Activated naive CD8-positive, alpha-beta T cell treated with anti-CD3 and anti-CD28 coated beads, Interleukin-2, amount 50 U/mL, for 16 hours (primary cell): ENCODE measurements around the gene CEACAM20.
"Not testable (repeated sequence)": the region's sequence is repeated elsewhere in the genome, so short reads cannot be mapped to it uniquely, and the experiment has no call there.

ENCODE experiments used
- DNase-seq: peaks from one replicate; pipeline ENCODE4 v3.0.0-alpha.2; 2020; ENCODE audit warnings: low read depth, low spot score

Gene CEACAM20

DNA sequence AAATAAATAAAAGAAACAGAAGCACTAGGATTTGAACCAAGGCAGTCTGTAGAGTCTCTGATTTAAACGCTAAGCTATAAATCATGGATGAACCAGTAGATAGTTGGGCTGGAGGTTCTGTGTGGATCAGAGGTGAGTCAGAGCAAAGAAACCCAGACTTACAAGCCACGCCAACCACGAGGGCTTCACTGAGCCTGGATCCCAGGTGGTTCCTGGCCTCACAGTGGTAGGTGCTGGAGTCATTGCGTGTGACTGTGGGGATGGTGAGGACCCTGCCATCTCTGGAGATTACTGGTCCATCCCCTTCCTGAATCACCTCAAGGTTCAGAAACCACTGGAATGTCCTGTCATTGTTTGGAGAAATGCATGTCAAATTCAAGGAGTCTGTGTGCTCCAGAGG, 19.3 kb upstream of the CEACAM20 start:
- no peak for DNase-seq

DNA sequence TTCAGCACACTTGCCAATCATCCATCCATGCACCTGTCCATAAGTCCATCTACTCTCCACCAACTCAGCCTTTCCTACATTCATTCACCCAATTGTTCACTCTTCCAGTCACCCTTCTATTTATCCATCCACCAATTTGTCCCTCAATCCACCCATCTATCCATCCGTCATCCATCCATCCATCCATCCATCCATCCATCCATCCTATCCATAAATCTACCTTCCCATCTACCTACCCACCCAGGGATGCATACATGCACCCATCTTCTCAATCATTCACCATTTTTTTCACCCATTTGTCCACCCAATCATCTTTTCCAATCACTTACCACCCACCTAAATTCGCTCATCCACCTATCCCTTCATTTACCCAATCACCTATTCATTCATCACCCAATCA, 14.6 kb upstream of the CEACAM20 start:
- DNase-seq: no peak

DNA sequence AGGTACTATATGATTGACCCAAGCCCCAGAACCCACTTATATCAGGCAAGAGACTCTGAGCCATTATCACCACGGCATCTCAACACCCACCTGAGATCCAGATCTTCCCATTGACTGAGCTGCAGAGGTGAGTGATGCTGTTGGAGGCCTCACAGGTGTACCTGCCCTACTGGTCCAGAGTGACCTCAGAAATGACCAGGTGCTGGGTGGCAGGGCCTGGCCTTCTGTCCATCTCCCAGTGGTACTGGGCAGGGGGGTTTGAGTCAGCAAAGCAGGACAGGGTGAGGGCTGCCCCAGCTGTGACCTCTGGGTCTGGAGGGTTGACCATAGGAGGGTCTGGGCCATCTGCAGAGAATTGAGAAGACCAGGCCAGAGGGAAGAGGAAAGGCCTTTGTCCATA, 13.2 kb upstream of the CEACAM20 start:
- DNase-seq: no peak

DNA sequence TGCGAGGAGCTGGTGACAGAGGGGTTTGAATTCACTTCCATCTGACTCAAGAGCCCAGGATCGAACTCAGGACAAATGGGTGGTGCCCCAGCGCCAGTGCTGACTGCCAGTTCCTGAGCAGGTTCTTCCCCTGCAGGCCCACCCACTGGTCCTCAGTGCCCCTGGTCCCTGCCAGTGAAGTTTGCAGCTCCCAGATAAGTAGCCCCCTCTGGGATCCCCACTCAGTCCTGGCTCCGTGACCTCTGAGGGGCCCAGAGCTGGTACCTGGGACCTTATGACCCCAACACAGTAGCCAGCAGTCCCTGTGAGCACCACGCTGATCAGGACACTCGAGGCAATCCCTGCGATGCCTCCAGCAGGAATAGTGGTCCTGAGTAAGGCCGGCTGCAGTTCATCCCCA, 11.3 kb upstream of the CEACAM20 start:
- DNase-seq: no peak

DNA sequence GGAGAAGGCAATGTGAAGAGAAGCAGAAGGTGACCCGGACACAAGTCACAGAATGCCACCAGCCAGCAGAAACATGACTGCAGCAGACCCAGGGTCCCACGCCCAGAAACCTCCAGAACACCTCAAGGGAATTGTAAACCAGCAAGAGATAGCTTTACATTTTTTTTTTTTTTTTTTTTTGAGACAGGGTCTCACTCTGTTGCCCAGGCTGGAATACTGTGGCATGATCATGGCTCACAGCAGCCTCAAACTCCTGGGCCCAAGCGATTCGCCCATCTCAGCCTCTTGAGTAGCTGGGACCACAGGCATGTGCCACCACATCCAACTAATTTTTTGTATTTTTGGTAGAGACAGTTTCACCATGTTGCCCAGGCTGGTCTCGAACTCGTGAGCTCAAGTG, 10.5 kb upstream of the CEACAM20 start:
- DNase-seq: no peak

DNA sequence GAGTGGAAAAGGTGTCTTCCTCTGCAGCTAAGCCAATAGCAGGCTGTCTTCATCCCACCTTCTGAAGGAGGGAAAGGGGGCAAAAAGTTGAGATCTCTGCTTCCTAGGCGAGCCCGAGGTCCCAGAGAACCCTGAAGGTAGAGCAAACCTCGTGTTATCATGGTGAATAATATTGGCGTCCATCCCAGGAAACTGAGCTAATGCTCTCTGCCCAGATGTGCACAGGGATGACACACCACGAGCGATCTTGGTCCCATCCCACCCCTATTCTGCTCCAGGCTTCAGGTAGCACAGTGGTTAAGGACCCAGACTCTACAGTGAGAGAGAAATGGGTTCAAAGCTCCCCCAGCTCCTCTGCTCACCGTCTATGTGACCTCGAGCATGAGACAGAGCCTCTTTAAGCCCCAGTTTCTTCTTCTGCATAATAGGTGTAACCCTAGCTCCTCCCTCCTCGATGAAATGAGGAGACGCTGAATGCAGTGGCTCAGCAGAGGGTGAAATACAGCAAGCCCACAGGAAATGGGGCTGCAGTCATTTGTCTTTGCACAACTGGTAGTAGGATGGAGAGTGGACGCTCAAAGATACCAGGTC, 9.9 kb upstream of the CEACAM20 start:
- DNase-seq: no peak

DNA sequence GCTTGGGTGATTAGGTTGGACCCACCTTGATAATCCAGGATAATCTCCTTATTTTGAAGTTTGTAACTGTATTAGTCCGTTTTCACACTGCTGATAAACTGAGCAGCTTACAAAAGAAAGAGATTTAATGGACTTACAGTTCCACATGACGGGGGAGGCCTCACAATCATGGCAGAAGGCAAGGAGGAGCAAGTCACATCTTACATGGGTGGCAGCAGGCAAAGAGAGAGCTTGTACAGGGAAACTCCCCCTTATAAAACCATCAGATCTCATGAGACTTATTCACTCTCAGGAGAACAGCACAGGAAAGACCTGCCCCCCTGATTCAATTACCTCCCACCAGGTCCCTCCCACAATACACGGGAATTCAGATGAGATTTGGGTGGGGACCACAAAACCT, 5.9 kb upstream of the CEACAM20 start:
- not testable (repeated sequence) for DNase-seq

DNA sequence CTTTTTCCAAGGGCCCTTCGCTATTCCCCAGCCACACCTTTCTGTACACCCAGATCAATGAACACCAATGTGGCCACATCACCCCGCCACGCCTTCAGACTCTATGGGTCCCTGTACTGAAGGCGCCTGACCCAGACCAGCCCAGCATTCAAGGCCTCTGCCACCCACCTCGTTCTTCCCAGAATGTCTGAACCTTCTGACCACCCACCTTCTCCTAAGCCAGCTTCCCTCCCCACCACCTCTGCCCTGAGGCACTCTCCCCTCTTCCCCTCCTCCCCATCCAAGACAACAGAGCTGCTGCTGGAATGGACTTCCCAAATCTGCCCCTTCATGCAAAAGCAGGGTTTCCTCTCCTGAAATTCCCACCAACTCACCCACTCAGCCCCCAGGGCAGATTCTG, 3.3 kb upstream of the CEACAM20 start:
- no peak for DNase-seq

DNA sequence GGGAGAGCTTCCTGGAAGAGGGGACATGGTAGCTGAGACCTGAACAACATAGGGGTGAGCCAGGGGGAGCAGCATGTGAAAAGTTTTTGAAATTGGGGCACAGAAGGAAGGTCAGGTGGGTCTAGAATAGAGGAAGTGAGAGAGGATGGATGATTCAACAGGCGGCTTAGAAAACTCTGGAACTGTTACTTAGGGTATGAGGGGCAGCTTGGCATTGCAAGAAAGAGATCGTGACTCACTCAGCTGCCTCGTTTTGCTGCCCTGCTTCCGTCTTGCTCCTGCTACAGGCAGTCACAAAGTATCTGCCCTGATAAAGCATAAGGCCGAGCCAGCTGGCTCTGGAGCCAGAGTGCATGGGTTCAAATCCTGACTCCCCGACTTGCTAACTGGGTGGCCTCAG, 1.3 kb upstream of the CEACAM20 start:
- DNase-seq: no peak

DNA sequence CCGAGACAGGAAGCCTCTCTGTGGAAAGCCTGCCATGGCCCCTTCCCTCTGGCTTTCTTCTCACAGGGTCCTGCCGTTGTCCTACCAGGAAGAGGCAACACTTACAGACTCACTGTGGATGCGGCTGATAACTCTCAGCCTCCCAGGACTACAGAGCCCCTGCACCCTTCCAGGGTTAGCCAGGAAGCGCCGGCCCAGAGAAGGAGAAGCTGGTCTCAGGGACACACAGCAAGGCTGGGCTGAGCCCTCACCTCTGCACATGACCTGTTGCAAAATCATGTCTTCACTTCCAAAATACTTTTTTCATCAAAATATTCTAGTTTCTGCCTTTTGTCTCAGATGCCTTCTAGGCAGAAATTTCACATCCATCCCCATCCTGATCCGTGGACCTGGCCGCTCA, 1.9 kb downstream of the CEACAM20 start:
- DNase-seq: no peak

DNA sequence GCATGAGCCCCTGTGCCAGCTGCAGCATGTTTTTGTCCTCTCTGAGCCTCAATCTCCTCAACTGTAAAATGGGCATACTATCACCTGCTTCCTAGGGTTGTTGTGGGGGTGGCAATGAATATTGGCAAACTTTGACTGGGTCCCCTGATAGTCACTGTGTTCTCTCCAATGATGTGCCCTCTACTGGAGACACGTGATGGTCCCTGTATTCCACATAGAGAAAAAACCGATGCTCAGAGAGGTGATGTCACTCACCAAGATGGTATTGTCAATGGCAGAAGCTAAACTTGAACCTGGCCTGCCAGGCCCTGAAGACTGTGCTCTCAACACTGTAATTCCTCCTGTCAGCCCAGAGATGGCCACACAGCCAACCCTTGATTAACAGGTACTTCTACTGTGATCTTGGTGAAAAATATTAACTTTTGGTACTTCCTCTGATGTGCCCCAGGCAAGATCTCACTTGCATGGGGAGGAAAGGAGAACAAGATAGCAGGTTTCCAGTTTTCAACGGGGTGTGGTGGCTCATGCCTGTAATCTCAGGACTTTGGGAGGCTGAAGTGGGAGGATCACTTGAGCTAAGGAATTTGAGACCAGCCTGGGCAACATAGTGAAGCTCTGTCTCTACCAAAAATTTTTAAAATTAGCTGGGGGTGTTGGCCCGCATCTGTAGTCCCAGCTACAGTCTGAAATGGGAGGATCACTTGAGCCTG, 3.6 kb downstream of the CEACAM20 start:
- DNase-seq: no peak

DNA sequence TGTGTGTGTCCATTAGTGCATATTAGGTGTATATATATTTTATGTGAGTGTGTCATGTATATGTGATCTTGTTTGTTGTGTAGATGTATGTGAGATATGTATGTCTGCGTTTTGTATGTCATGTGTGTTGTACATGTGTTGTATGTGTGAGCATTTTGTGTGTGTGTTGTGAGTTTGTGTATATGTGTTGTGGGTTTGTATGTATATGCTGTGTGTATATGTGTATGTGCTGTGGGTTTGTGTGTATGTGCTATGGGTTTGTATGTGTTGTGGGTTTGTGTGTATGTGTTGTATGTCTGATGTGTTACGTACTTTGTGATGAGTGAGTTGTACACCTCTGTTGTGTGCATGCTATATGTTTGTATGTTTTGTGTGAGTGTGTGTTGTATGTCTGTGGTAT, 8.1 kb downstream of the CEACAM20 start:
- no peak for DNase-seq

DNA sequence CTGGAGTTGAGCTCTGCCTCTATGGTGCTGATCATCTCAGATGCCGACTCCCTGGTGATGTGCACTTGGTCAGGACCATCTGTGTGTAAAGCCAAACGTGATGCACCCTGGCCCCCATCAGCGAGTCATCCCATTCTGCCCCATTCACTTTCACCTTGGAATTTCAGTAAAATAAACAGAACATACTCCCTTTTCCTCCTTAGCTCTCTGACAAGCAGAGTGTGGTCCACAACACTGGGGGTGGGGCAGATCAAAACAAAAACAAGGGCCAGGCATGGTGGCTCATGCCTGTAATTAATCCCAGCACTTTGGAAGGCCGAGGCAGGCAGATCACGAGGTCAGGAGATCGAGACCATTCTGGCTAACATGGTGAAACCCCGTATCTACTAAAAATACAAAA, 12.3 kb downstream of the CEACAM20 start:
- DNase-seq: no peak

DNA sequence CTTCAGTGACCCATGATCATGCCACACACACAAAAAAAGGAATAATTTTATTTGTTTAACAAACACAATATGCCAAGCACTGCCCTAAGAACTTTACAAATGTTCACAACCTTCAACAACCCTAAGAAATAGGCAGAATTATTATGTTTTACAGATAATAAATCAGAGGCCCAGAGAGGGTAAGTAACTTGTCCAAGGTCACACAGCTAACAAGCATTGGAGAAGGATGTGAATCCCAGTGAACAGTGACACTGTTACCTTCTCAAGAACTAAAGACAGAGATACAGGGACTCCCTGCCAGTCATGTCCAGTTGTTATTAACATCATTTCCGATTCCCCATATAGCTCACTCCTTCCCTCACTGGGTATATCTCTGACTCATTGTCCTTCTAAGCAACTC, 13.6 kb downstream of the CEACAM20 start:
- DNase-seq: no peak

DNA sequence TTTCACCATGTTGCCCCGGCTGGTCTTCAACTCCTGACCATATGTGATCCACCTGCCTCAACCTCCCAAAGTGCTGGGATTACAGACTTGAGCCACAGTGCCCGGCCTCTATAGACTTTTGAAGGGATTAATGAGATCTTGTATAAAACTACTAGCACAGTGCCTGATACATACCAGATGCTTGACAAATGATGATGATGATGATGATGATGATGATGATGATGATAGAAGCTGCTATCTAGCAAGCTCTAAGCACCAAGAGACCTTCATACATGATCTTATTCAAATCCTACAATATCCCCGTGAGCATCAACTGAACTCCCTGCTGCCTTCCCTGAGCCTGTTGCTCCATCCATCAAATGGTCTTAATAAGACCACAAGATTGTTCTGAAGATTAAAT, 14.4 kb downstream of the CEACAM20 start:
- no peak for DNase-seq

DNA sequence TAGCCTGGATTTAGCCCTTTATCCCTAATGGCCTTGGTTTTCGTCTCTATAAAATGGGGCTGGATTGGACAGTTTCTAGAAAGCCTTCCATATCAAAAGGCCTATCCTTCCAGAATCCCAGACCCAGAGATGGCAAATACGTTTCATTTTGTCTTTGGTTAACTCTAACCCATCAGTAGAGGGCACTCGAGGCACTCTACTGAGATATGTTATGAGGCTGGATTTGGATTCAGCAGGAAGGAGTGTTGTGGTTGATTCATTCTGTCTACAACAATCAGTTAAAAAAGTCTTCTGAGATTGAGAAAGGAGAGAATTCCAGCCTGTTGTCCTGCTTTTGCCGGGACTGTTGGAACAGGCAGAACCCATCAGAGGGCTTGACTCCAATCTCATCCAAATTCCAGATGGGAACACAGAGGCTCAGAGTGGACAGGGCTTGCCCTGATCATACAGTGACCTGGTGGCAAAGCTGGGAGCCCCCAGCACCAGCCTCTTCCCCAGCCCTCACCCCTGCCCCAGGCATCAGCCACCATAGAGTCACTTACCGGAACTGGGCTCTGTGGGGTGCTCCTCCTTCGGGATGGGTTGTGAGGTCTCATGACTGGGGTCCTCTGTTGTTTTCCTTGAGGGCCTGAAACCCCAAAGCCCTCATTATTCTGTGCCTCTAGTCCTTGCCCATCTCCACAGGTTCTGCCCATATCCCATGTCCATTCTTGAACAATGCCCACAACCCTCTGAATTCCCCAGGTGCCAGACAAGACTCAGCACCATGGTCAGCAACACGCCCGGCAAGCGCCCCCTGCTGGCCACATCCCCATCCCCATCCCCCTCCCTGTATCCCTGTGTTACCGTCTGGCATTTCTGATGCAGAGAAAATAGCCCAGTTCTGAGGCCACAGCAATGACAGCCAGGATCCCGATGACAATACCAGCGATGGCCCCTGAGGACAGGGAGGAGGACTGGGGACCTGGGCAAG, 16.9 kb downstream of the CEACAM20 start:
- no peak for DNase-seq

DNA sequence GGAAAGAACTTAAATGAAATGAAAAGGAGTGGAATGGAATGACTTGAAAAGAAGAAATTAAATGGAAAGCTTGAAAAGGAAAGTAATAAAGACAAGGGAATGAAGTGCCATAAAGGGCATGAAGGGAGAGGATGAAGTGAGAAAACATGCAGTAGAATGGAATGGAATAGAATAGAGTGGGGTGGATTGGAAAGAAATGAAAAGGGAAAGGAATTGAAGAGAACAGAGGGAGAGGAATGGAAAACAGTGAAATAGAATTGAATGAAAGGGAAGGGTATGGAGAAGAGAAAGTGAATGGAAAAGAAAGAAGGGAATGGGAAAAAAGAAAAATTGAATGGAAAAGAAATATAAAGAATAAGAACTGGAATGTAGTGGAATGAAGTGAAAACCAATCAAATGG, 20.0 kb downstream of the CEACAM20 start:
- DNase-seq: no peak

DNA sequence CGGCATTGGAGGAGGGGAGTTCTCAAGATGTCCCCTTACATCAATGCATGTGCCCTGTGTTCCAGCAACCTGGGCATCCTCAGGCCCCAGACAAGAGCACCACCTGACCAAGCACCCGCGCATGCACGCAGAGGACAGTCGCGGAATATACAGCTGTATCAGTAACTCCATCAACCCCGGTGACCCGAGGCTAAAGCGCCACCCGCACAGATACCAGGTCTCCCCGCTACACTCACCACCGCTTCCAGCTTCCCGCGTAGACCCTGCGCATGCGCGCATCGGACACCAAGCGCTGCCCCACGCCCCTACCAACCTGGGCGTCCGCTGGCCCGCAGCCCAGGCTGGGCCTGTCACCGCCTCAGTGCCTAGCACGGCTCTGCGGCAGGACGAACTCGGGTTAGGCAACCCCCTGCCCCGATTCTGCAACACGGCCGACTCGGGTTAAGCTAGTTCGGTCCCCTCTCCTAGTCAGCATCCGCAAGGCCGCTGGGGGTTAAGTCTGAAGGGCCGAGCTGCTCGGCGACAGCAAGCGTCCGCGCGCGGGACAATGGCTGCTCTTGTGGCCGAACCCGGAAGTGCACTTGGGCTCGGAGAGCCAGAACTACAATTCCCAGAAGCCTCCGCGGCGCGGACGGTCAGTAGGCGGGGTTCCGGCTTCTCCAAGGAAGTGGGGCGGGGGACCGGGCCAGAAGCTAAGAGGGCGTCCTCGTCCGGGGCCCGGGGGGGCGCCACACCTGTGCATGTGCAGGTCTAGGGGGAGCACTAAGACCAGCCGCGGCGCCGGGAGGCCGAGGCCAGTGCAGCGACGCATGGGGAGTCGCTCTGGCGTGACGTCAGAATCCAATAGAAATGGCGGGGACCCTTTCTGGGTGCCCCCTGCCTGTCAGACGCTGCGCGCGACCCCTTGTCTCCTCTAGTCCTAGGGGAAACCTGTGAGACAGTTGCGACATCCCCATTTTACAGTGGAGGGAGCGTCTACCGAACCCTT, 29.2 kb downstream of the CEACAM20 start, which contains the start of gene ZNF180:
TSS of gene ZNF180 (minus strand) at position 561 of the 988 bp plus-strand sequence. CDS start 3,188 bp downstream, outside the sequence.
- DNase-seq: peak; percentile 92

DNA sequence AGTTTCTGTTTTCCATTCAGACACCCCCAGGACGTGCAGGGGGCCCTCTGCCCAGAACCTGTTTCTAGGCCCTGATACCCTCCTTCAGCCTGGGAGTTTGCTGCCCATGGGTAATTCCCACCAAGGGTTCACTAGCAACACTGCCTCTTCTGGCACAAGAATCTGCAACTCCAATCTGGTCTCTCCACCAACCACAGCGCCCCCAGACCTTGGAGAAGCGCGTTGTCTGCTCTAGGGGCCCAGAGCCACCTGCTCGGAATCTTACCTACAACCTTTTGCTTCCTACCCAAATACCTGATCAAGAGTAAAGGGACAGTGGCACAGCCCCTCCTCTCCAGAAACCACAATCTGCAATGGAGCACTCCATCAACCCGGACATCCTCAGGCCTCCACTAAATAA, 29.9 kb downstream of the CEACAM20 start:
- no peak for DNase-seq

DNA sequence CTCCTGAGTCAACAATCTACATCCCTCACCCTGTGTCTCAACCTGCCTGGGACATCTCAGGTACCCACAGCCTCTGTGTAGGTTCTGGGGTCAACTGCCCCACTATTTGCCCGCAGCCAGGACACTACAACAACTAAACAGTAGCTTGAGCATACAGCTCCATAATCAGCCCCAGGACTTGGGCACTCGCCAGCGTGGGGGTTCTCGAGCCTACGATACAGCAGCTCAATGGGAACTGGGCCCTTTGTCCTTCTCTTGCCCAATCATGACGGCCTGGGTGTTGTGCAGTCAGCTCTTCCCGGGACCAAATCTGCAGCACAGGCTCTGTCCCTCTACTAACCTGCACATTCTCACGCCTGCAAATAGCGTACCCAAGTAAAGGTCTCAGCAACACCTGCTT, 30.5 kb downstream of the CEACAM20 start:
- DNase-seq: no peak

DNA sequence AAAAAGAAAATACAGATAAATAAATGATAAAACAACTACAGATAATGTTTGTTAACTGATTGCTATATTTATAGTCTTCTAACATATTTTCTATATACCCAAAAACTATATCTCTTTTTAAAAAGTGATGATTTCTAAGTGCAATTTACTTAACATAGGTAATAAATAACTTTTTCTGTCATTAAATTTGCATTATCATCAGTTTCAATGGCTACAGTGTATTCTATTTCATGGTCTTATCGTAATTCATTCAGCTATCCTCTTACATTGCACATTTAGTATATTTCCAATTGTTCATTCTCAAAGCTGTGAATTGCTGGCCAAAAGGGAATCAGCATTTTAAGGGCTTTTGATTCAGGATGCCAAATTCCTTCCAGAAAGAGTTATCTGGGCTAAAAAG, 32.8 kb downstream of the CEACAM20 start:
- DNase-seq: no peak
